DOHH2 (cell line): ENCODE measurements around the gene MTR.

Experiments
- H3F3A ChIP-seq: fragments of 200-600 bp; sonication (generic), shearing (Covaris generic); 2 replicates; pipeline ENCODE4 v1.6.0; 2016; ENCODE audit warnings: antibody characterized with exemption, mild to moderate bottlenecking; ENCODE audit not compliant: control insufficient read depth, insufficient read depth
- H3K27ac ChIP-seq: fragments of 200-600 bp; sonication (generic); 2 replicates; pipeline ENCODE4 v1.5.1; 2014; ENCODE audit warnings: low read depth, mild to moderate bottlenecking, low read length, moderate library complexity
- H3K27me3 ChIP-seq: fragments of 200-600 bp; sonication (generic); 2 replicates; pipeline ENCODE4 v1.6.1; 2014; ENCODE audit warnings: mild to moderate bottlenecking, low read length, mixed read lengths; ENCODE audit not compliant: control insufficient read depth
- H3K36me3 ChIP-seq: fragments of 200-600 bp; sonication (generic); 2 replicates; pipeline ENCODE4 v1.6.1; 2014; ENCODE audit warnings: mild to moderate bottlenecking, low read length, moderate library complexity, mixed read lengths; ENCODE audit not compliant: control insufficient read depth
- H3K4me1 ChIP-seq: fragments of 200-600 bp; sonication (generic); 2 replicates; pipeline ENCODE4 v1.6.1; 2014; ENCODE audit warnings: mild to moderate bottlenecking, low read length, mixed read lengths; ENCODE audit not compliant: control insufficient read depth
- H3K4me2 ChIP-seq: fragments of 200-600 bp; sonication (generic); 2 replicates; pipeline ENCODE4 v1.6.0; 2014; ENCODE audit warnings: mild to moderate bottlenecking, low read length, moderate library complexity
- H3K4me3 ChIP-seq: fragments of 200-600 bp; sonication (generic); 2 replicates; pipeline ENCODE4 v1.5.1; 2014; ENCODE audit warnings: mild to moderate bottlenecking, low read length, mixed read lengths
- H3K79me2 ChIP-seq: fragments of 200-600 bp; sonication (generic); 2 replicates; pipeline ENCODE4 v1.6.1; 2014; ENCODE audit warnings: mild to moderate bottlenecking, low read length, mixed read lengths; ENCODE audit not compliant: control insufficient read depth
- H3K9me2 ChIP-seq: fragments of 200-600 bp; sonication (generic); replicated peaks from 2 replicates; pipeline ENCODE4 v1.6.1; 2014; ENCODE audit warnings: mild to moderate bottlenecking, low read length, mixed read lengths; ENCODE audit not compliant: control insufficient read depth
- H3K9me3 ChIP-seq: fragments of 200-600 bp; sonication (generic); 2 replicates; pipeline ENCODE4 v1.6.1; 2014; ENCODE audit warnings: antibody characterized with exemption, low read length, mixed read lengths; ENCODE audit not compliant: control insufficient read depth, insufficient read depth
- H4K20me1 ChIP-seq: fragments of 200-600 bp; sonication (generic); 2 replicates; pipeline ENCODE4 v1.6.0; 2014; ENCODE audit warnings: low read depth, mild to moderate bottlenecking, antibody characterized with exemption, low read length, moderate library complexity; ENCODE audit not compliant: control insufficient read depth, insufficient read depth
- EZH2phosphoT487 ChIP-seq: fragments of 200-600 bp; sonication (generic); IDR thresholded peaks from 2 replicates; pipeline ENCODE4 v1.6.1; 2017; ENCODE audit warnings: borderline replicate concordance, mild to moderate bottlenecking, antibody characterized with exemption, low read length, moderate library complexity, mixed read lengths
- TF ChIP-seq, protein P1 (sequence below): fragments of 200-600 bp; sonication (generic); IDR thresholded peaks from one replicate; pipeline ENCODE4 v1.5.1; 2014; ENCODE audit warnings: antibody characterized with exemption, mild to moderate bottlenecking, low read depth, low read length; ENCODE audit not compliant: poor library complexity, severe bottlenecking

MTR gene

DNA sequence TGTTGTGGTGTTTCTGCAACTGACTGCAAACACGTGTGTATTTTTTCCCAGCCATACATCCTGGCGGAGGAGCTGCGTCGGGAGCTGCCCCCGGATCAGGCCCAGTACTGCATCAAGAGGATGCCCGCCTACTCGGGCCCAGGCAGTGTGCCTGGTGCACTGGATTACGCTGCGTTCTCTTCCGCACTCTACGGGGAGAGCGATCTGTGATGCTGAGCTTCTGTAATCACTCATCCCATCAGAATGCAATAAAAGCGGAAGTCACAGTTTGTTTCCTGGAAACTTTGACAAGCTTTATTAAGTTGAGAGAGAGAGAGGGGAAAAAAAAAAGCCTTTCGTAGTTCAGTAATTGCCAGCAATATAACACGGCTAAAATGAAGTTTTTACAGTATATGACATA, 32.7 kb upstream of the MTR start:
- TF ChIP-seq, protein P1, sequence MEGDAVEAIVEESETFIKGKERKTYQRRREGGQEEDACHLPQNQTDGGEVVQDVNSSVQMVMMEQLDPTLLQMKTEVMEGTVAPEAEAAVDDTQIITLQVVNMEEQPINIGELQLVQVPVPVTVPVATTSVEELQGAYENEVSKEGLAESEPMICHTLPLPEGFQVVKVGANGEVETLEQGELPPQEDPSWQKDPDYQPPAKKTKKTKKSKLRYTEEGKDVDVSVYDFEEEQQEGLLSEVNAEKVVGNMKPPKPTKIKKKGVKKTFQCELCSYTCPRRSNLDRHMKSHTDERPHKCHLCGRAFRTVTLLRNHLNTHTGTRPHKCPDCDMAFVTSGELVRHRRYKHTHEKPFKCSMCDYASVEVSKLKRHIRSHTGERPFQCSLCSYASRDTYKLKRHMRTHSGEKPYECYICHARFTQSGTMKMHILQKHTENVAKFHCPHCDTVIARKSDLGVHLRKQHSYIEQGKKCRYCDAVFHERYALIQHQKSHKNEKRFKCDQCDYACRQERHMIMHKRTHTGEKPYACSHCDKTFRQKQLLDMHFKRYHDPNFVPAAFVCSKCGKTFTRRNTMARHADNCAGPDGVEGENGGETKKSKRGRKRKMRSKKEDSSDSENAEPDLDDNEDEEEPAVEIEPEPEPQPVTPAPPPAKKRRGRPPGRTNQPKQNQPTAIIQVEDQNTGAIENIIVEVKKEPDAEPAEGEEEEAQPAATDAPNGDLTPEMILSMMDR: no peak
- TF ChIP-seq EZH2phosphoT487: no peak

GRCh38 chr1:236765831-236766230, 29.3 kb upstream of the MTR start:
- Histone ChIP-seq H3F3A (no peaks in the 10 kb centered on the region), H4K20me1 (no peaks in the 10 kb centered on the region)

More for the DNA sequence above, 32.7 kb upstream of the MTR start:
- Histone ChIP-seq H4K20me1 (no peaks in the 10 kb centered on the region), H3K4me3 (no peak overlapping the region), H3K4me2 (no peak overlapping the region), H3K4me1 (no peaks in the 10 kb centered on the region), H3K27ac (no peak overlapping the region), H3F3A (no peaks in the 10 kb centered on the region), H3K79me2 (no peaks in the 10 kb centered on the region), H3K36me3 (no peaks in the 10 kb centered on the region), H3K9me3 (no peaks in the 10 kb centered on the region), H3K27me3 (peaks cover 8% of the 10 kb centered on the region; the same call in 1 of the 2 replicates), H3K9me2 (no peaks in the 10 kb centered on the region)

DNA sequence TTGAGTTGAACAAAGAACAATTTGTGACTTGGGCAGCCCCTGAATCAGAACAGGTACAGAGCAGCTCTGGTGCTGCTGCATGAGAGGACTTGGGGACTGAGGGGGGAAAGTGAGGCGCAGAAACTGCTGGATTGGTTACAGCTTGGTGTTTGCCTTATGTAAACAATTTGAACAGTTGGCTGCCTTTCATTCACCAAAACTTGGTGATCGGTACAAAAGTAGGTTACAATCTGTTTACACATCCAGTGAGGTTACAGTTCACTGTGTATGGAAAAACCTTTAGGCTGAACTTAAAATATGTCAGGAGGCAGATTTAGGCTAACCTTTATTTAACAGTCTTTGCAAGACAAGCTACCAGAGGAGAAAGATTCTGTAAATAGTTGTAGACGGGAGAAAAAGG, 28.6 kb upstream of the MTR start:
- Histone ChIP-seq H3K4me2 (no peak overlapping the region), H3K36me3 (no peaks in the 10 kb centered on the region), H3K4me3 (no peak overlapping the region), H3K79me2 (no peaks in the 10 kb centered on the region), H3K9me3 (no peaks in the 10 kb centered on the region), H3K4me1 (no peaks in the 10 kb centered on the region), H3K27me3 (peaks cover 13% of the 10 kb centered on the region), H4K20me1 (no peaks in the 10 kb centered on the region), H3K9me2 (no peaks in the 10 kb centered on the region), H3F3A (no peaks in the 10 kb centered on the region), H3K27ac (no peak overlapping the region)
- no peak for TF ChIP-seq EZH2phosphoT487
- TF ChIP-seq, protein P1: no peak

More at GRCh38 chr1:236765831-236766230, 29.3 kb upstream of the MTR start:
- H3K9me2 ChIP-seq: no peaks in the 10 kb centered on the region
- no peak overlapping the region for H3K27ac ChIP-seq
- H3K36me3 ChIP-seq: no peaks in the 10 kb centered on the region
- no peaks in the 10 kb centered on the region for H3K79me2 ChIP-seq
- TF ChIP-seq EZH2phosphoT487: no peak
- H3K27me3 ChIP-seq: peaks cover 13% of the 10 kb centered on the region
- H3K4me2 ChIP-seq: no peak overlapping the region
- H3K4me3 ChIP-seq: no peak overlapping the region
- no peaks in the 10 kb centered on the region for H3K9me3 ChIP-seq
- H3K4me1 ChIP-seq: no peaks in the 10 kb centered on the region

- H3K27me3 ChIP-seq: peaks cover 13% of the 10 kb centered on the region
- H3K4me2 ChIP-seq: no peak overlapping the region
- H3K9me3 ChIP-seq: no peaks in the 10 kb centered on the region
- H3K36me3 ChIP-seq: no peaks in the 10 kb centered on the region
- no peaks in the 10 kb centered on the region for H4K20me1 ChIP-seq
- H3K27ac ChIP-seq: no peak overlapping the region
- no peak for TF ChIP-seq EZH2phosphoT487
- TF ChIP-seq, protein P1: no peak
- H3K9me2 ChIP-seq: no peaks in the 10 kb centered on the region
- no peaks in the 10 kb centered on the region for H3K4me1 ChIP-seq
- no peaks in the 10 kb centered on the region for H3F3A ChIP-seq
- no peak overlapping the region for H3K4me3 ChIP-seq
- H3K79me2 ChIP-seq: no peaks in the 10 kb centered on the region
These were observed 27.8 kb upstream of the MTR start for GRCh38 chr1:236767276-236767675.
